ENCODE measurements around the gene PPIAL4G.
"Not testable (repeated sequence)": the region's sequence is repeated elsewhere in the genome, so short reads cannot be mapped to it uniquely, and the experiment has no call there.

GRCh38 chr1:148458901-148459581, 24.1 kb downstream of the PPIAL4G start:
- TF ChIP-seq, protein P1, sequence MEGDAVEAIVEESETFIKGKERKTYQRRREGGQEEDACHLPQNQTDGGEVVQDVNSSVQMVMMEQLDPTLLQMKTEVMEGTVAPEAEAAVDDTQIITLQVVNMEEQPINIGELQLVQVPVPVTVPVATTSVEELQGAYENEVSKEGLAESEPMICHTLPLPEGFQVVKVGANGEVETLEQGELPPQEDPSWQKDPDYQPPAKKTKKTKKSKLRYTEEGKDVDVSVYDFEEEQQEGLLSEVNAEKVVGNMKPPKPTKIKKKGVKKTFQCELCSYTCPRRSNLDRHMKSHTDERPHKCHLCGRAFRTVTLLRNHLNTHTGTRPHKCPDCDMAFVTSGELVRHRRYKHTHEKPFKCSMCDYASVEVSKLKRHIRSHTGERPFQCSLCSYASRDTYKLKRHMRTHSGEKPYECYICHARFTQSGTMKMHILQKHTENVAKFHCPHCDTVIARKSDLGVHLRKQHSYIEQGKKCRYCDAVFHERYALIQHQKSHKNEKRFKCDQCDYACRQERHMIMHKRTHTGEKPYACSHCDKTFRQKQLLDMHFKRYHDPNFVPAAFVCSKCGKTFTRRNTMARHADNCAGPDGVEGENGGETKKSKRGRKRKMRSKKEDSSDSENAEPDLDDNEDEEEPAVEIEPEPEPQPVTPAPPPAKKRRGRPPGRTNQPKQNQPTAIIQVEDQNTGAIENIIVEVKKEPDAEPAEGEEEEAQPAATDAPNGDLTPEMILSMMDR (IDR thresholded peaks at IDR 0.05), result not testable (repeated sequence)
- TF ChIP-seq EP300, POLR2A (IDR thresholded peaks at IDR 0.05): not testable (repeated sequence)
